WTC11 (cell line): Measurements from ENCODE around the gene PTPN21. TPM values are rescaled to one million over a fixed set of nuclear protein-coding genes. Genes with fewer than 3 reads are reported as not detected.

Source experiments
- ATAC-seq: fragments of 200-7000 bp; cut with Tn5 transposase; 2 replicates; pipeline ENCODE4 v1.10.0; 2021; ENCODE audit warnings: mild to moderate bottlenecking, moderate library complexity
- CTCF ChIA-PET: fragments of 300-600 bp; sonication (Branson Sonifier 250); formaldehyde crosslinking; loops from one replicate; lab custom pipeline; 2021; ENCODE audit warnings: antibody characterized with exemption; lab: Charles Lee
- POLR2A ChIA-PET: fragments of 350-600 bp; sonication (Branson Sonifier 250); formaldehyde crosslinking; loops from one replicate; lab custom pipeline; 2021; ENCODE audit warnings: antibody characterized with exemption; lab: Charles Lee
- DNase-seq: peaks from one replicate; pipeline ENCODE4 v3.0.0; 2021; ENCODE audit warnings: low spot score
- H3K27ac Mint-ChIP-seq: 2 replicates; pipeline ENCODE4 v1.8.0; 2021; ENCODE audit warnings: mixed read lengths
- H3K27me3 Mint-ChIP-seq: 2 replicates; pipeline ENCODE4 v1.8.0; 2021; ENCODE audit warnings: low read depth, mild to moderate bottlenecking, moderate library complexity, mixed read lengths
- H3K36me3 Mint-ChIP-seq: 2 replicates; pipeline ENCODE4 v1.8.0; 2021; ENCODE audit warnings: mixed read lengths
- H3K4me1 Mint-ChIP-seq: 2 replicates; pipeline ENCODE4 v1.8.0; 2022; ENCODE audit warnings: mixed read lengths
- H3K4me3 Mint-ChIP-seq: 2 replicates; pipeline ENCODE4 v1.8.0; 2021; ENCODE audit warnings: mild to moderate bottlenecking, moderate library complexity, mixed read lengths
- H3K9me3 Mint-ChIP-seq: 2 replicates; pipeline ENCODE4 v1.8.0; 2021; ENCODE audit warnings: mixed read lengths
- CBFB ChIP-seq: sonication (generic); formaldehyde crosslinking; IDR thresholded peaks from 2 replicates; pipeline ENCODE4 v1.8.1; 2022; ENCODE audit warnings: mild to moderate bottlenecking, low read depth, missing genetic modification reagents
- CREM ChIP-seq: sonication (generic); formaldehyde crosslinking; IDR thresholded peaks from 2 replicates; pipeline ENCODE4 v1.8.1; 2022; ENCODE audit warnings: mild to moderate bottlenecking, missing genetic modification reagents, moderate library complexity
- EMX1 ChIP-seq: fragments of 250-450 bp; sonication (Bioruptor Pico); IDR thresholded peaks from 2 replicates; pipeline ENCODE4 v1.8.0; 2021; ENCODE audit warnings: mild to moderate bottlenecking
- ETV6 ChIP-seq: sonication (generic); formaldehyde crosslinking; IDR thresholded peaks from 2 replicates; pipeline ENCODE4 v1.8.1; 2022; ENCODE audit warnings: mild to moderate bottlenecking, missing genetic modification reagents
- GABPB1 ChIP-seq: sonication (generic); formaldehyde crosslinking; IDR thresholded peaks from 2 replicates; pipeline ENCODE4 v1.8.1; 2023; ENCODE audit warnings: mild to moderate bottlenecking, missing genetic modification reagents
- SMAD3 ChIP-seq: sonication (generic); formaldehyde crosslinking; IDR thresholded peaks from 2 replicates; pipeline ENCODE4 v1.8.0; 2022; ENCODE audit warnings: missing genetic modification reagents, mild to moderate bottlenecking, borderline replicate concordance
- SP1 ChIP-seq: sonication (generic); formaldehyde crosslinking; conservative IDR thresholded peaks from 2 replicates; pipeline ENCODE4 v1.8.1; 2022; ENCODE audit warnings: missing genetic modification reagents
- TCF7 ChIP-seq: sonication (generic); formaldehyde crosslinking; IDR thresholded peaks from 2 replicates; pipeline ENCODE4 v1.8.0; 2022; ENCODE audit warnings: mild to moderate bottlenecking, low read depth, missing genetic modification reagents, moderate library complexity
- TP53 ChIP-seq: sonication (generic); formaldehyde crosslinking; IDR thresholded peaks from 2 replicates; pipeline ENCODE4 v1.8.1; 2023; ENCODE audit warnings: mild to moderate bottlenecking, missing genetic modification reagents
- ZBTB21 ChIP-seq: sonication (generic); formaldehyde crosslinking; IDR thresholded peaks from 2 replicates; pipeline ENCODE4 v1.8.1; 2023; ENCODE audit warnings: mild to moderate bottlenecking, missing genetic modification reagents, borderline replicate concordance
- ZNF219 ChIP-seq: sonication (generic); formaldehyde crosslinking; IDR thresholded peaks from 2 replicates; pipeline ENCODE4 v1.8.0; 2023; ENCODE audit warnings: missing genetic modification reagents, mild to moderate bottlenecking, borderline replicate concordance
- ZNF263 ChIP-seq: sonication (generic); formaldehyde crosslinking; IDR thresholded peaks from 2 replicates; pipeline ENCODE4 v1.8.1; 2022; ENCODE audit warnings: low read depth, mild to moderate bottlenecking, moderate library complexity, missing genetic modification reagents
- ZNF416 ChIP-seq: fragments of 250-450 bp; sonication (Bioruptor Pico); IDR thresholded peaks from 2 replicates; pipeline ENCODE4 v1.9.0; 2021; ENCODE audit warnings: mild to moderate bottlenecking, inconsistent platforms
- total RNA-seq: library from RNA; stranded (reverse); gene quantifications from 3 replicates; pipeline ENCODE4 v1.2.3, GENCODE V29; 2021
- TF ChIP-seq, protein P1 (sequence below): sonication (generic); formaldehyde crosslinking; IDR thresholded peaks from 2 replicates; pipeline ENCODE4 v1.8.1; 2022; ENCODE audit warnings: low read depth, mild to moderate bottlenecking, moderate library complexity, missing genetic modification reagents, borderline replicate concordance
- TF ChIP-seq, protein P2 (sequence below): sonication (generic); formaldehyde crosslinking; IDR thresholded peaks from 2 replicates; pipeline ENCODE4 v1.8.0; 2022; ENCODE audit warnings: mild to moderate bottlenecking, missing genetic modification reagents
- TF ChIP-seq, protein P3 (sequence below): fragments of 250-450 bp; sonication (Bioruptor Pico); conservative IDR thresholded peaks from 2 replicates; pipeline ENCODE4 v1.9.0; 2021; ENCODE audit warnings: mild to moderate bottlenecking
- TF ChIP-seq, protein P4 (sequence below): sonication (generic); formaldehyde crosslinking; IDR thresholded peaks from 2 replicates; pipeline ENCODE4 v1.8.1; 2022; ENCODE audit warnings: low read depth, missing genetic modification reagents, borderline replicate concordance
- TF ChIP-seq, protein P5 (sequence below): sonication (generic); formaldehyde crosslinking; IDR thresholded peaks from 2 replicates; pipeline ENCODE4 v1.8.1; 2023; ENCODE audit warnings: mild to moderate bottlenecking, moderate library complexity, missing genetic modification reagents
- TF ChIP-seq, protein P6 (sequence below): sonication (generic); formaldehyde crosslinking; IDR thresholded peaks from 2 replicates; pipeline ENCODE4 v1.8.1; 2023; ENCODE audit warnings: mild to moderate bottlenecking, missing genetic modification reagents, moderate library complexity
- TF ChIP-seq, protein P7 (sequence below): sonication (generic); formaldehyde crosslinking; IDR thresholded peaks from 2 replicates; pipeline ENCODE4 v1.8.0; 2022; ENCODE audit warnings: mild to moderate bottlenecking, missing genetic modification reagents
- TF ChIP-seq, protein P8 (sequence below): sonication (generic); formaldehyde crosslinking; IDR thresholded peaks from 2 replicates; pipeline ENCODE4 v1.8.1; 2023; ENCODE audit warnings: mild to moderate bottlenecking, missing genetic modification reagents

Gene PTPN21
- total RNA-seq, 1 experiment from 2014 or later, result 7.5 TPM

DNA sequence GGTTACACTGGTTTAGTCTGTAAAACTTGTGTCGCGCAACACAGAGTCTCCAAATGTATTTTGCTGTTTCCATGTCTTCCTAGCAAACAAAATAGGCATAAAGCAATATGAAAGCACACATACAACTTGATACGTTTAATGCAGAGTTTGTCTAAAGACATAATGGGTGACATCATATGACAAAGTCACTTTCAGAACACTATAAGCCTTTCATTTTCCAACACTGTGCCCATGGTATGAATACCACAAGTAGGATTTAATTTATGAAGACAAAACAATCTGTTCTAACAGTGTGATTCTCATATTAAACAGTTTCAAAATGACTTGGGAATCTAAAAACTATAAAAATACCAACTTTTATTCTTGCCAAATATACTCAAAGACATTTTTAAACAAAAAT lies 58.4 kb downstream of the PTPN21 start:
- Mint-ChIP-seq H3K36me3 (peaks cover 8% of the 10 kb centered on the region), H3K27ac (no peak overlapping the region)
- CTCF ChIA-PET, result no interaction called here

DNA sequence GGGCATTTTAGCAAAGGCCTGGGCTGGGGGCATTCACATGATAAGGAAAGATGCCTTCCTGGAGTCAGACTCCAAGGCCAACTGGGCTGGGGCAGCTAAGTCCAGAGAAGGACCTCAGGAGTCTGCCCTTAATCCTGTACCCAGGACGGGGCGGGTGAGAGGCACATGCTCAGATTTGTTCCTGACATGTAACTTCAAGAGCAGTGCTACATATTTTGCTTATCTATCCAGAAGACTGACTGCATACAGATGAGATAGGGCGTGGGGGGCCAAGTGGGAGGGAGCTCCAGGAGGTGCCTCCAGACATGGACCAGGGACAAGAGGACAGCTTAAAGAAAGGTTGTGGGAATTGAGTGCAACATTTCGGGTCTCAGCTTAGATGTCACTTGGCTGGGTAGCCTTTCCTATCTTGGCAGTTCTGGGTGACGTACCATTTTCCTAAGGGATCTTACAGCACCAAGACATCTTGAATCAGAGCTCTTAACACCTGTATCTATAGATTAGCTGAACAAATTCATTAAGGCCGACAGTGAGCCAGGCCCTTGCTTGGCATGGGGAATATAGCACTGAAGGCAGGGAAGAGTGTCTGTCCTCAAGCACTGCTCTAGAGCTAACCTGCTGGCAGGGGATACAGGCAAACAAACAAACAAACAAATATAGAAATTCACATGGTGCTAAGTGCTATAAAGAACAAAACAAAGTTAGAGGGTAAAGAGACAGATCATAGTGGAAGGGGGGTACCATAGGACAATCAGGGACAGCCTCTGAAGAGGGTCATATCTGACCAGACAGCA lies 61.2 kb downstream of the PTPN21 start:
- no peak overlapping the region; the same call in 1 of the 2 replicates for H3K27ac Mint-ChIP-seq
- no peak for DNase-seq
- H3K9me3 Mint-ChIP-seq, result no peaks in the 10 kb centered on the region
- CTCF ChIA-PET, result interaction anchor here (0.5 kb wide), 1 partner anchor 242 kb away, joined by 3 read pairs; no protein-coding TSS in a partner anchor
- peaks cover 8% of the 10 kb centered on the region for H3K4me1 Mint-ChIP-seq
- peaks cover 8% of the 10 kb centered on the region for H3K36me3 Mint-ChIP-seq
- H3K27me3 Mint-ChIP-seq, result no peaks in the 10 kb centered on the region
- POLR2A ChIA-PET, result no interaction called here
- ATAC-seq, result no peak
- H3K4me3 Mint-ChIP-seq, result no peak overlapping the region
- TF ChIP-seq, protein P1, sequence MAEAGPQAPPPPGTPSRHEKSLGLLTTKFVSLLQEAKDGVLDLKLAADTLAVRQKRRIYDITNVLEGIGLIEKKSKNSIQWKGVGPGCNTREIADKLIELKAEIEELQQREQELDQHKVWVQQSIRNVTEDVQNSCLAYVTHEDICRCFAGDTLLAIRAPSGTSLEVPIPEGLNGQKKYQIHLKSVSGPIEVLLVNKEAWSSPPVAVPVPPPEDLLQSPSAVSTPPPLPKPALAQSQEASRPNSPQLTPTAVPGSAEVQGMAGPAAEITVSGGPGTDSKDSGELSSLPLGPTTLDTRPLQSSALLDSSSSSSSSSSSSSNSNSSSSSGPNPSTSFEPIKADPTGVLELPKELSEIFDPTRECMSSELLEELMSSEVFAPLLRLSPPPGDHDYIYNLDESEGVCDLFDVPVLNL (CRISPR knock-in tag), result no peak
- TF ChIP-seq TP53 (CRISPR knock-in tag) (no peak), EMX1 (CRISPR knock-in tag) (no peak), CREM (no peak), ETV6 (no peak), TCF7 (CRISPR knock-in tag) (no peak), SMAD3 (CRISPR knock-in tag) (no peak), ZNF219 (CRISPR knock-in tag) (no peak), CBFB (CRISPR knock-in tag) (no peak), ZNF416 (no peak), GABPB1 (CRISPR knock-in tag) (no peak), SP1 (CRISPR knock-in tag) (no peak)
- TF ChIP-seq, protein P2, sequence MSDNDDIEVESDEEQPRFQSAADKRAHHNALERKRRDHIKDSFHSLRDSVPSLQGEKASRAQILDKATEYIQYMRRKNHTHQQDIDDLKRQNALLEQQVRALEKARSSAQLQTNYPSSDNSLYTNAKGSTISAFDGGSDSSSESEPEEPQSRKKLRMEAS (CRISPR knock-in tag), result no peak
- TF ChIP-seq, protein P3, sequence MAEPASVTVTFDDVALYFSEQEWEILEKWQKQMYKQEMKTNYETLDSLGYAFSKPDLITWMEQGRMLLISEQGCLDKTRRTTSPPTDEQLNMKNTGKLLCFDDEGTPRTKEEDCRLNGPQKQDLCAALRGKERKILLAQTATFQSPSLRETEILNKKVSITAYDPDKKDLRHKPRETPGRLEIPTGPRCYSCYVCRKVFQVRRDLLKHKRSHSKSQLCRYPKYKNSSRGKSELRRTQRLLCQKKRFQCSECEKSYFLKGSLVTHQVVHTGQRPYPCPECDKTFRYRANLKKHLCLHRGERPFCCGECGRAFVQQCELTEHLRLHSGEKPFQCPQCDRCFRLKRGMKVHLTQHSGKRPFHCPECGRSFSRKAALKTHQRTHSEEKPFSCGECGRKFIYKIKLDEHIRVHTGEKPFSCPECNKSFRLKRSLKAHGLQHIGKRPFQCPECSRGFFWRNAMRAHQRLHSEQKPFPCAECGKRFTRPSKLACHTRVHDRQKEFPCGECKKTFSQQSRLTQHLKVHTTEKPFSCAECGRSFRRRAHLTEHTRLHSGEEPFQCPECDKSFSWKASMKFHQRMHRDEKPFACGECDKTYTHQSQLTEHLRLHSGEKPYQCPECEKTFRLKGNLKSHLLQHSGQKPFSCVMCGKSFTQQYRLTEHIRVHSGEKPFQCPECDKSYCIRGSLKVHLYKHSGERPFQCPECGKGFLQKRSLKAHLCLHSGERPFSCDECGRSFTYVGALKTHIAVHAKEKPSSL (CRISPR knock-in tag), result no peak

More for the DNA sequence above, 58.4 kb downstream of the PTPN21 start:
- TF ChIP-seq, protein P2 (CRISPR knock-in tag), result no peak
- TF ChIP-seq, protein P4, sequence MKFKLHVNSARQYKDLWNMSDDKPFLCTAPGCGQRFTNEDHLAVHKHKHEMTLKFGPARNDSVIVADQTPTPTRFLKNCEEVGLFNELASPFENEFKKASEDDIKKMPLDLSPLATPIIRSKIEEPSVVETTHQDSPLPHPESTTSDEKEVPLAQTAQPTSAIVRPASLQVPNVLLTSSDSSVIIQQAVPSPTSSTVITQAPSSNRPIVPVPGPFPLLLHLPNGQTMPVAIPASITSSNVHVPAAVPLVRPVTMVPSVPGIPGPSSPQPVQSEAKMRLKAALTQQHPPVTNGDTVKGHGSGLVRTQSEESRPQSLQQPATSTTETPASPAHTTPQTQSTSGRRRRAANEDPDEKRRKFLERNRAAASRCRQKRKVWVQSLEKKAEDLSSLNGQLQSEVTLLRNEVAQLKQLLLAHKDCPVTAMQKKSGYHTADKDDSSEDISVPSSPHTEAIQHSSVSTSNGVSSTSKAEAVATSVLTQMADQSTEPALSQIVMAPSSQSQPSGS, result no peak
- TF ChIP-seq ZBTB21 (CRISPR knock-in tag) (no peak), ZNF263 (CRISPR knock-in tag) (no peak)
- TF ChIP-seq, protein P5, sequence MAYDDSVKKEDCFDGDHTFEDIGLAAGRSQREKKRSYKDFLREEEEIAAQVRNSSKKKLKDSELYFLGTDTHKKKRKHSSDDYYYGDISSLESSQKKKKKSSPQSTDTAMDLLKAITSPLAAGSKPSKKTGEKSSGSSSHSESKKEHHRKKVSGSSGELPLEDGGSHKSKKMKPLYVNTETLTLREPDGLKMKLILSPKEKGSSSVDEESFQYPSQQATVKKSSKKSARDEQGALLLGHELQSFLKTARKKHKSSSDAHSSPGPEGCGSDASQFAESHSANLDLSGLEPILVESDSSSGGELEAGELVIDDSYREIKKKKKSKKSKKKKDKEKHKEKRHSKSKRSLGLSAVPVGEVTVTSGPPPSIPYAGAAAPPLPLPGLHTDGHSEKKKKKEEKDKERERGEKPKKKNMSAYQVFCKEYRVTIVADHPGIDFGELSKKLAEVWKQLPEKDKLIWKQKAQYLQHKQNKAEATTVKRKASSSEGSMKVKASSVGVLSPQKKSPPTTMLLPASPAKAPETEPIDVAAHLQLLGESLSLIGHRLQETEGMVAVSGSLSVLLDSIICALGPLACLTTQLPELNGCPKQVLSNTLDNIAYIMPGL, result no peak
- TF ChIP-seq, protein P6, sequence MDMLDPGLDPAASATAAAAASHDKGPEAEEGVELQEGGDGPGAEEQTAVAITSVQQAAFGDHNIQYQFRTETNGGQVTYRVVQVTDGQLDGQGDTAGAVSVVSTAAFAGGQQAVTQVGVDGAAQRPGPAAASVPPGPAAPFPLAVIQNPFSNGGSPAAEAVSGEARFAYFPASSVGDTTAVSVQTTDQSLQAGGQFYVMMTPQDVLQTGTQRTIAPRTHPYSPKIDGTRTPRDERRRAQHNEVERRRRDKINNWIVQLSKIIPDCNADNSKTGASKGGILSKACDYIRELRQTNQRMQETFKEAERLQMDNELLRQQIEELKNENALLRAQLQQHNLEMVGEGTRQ, result no peak
- TF ChIP-seq, protein P7, sequence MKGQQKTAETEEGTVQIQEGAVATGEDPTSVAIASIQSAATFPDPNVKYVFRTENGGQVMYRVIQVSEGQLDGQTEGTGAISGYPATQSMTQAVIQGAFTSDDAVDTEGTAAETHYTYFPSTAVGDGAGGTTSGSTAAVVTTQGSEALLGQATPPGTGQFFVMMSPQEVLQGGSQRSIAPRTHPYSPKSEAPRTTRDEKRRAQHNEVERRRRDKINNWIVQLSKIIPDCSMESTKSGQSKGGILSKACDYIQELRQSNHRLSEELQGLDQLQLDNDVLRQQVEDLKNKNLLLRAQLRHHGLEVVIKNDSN, result no peak
- TF ChIP-seq, protein P8, sequence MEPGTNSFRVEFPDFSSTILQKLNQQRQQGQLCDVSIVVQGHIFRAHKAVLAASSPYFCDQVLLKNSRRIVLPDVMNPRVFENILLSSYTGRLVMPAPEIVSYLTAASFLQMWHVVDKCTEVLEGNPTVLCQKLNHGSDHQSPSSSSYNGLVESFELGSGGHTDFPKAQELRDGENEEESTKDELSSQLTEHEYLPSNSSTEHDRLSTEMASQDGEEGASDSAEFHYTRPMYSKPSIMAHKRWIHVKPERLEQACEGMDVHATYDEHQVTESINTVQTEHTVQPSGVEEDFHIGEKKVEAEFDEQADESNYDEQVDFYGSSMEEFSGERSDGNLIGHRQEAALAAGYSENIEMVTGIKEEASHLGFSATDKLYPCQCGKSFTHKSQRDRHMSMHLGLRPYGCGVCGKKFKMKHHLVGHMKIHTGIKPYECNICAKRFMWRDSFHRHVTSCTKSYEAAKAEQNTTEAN (CRISPR knock-in tag), result no peak
- Mint-ChIP-seq H3K4me1 (peaks cover 8% of the 10 kb centered on the region), H3K9me3 (no peaks in the 10 kb centered on the region), H3K4me3 (no peak overlapping the region), H3K27me3 (no peaks in the 10 kb centered on the region)
- ATAC-seq, result no peak
- DNase-seq, result no peak
- POLR2A ChIA-PET, result no interaction called here
